ENCODE results near the gene PEPD.

DNA sequence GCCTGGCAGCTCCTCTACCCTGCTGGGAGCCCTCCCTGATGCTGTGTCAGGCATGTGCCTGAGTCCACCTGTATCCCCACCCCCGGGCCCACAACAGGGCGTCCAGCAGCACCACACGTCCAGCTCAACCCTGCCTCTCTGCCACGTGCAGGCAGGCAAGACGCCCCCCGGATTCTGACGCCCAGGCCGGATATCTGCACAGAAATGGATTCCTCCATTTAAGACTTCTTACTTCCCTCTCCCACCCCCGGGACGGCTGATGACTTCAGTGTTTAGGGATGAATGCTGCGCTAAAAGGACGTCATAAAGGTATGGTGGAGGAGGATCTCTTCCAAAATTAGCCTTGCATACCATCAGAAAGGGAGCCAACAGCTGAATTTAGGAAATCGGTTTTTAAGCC is 10.2 kb downstream of the PEPD start:
- TF ChIP-seq, protein P1, sequence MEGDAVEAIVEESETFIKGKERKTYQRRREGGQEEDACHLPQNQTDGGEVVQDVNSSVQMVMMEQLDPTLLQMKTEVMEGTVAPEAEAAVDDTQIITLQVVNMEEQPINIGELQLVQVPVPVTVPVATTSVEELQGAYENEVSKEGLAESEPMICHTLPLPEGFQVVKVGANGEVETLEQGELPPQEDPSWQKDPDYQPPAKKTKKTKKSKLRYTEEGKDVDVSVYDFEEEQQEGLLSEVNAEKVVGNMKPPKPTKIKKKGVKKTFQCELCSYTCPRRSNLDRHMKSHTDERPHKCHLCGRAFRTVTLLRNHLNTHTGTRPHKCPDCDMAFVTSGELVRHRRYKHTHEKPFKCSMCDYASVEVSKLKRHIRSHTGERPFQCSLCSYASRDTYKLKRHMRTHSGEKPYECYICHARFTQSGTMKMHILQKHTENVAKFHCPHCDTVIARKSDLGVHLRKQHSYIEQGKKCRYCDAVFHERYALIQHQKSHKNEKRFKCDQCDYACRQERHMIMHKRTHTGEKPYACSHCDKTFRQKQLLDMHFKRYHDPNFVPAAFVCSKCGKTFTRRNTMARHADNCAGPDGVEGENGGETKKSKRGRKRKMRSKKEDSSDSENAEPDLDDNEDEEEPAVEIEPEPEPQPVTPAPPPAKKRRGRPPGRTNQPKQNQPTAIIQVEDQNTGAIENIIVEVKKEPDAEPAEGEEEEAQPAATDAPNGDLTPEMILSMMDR (IDR thresholded peaks at IDR 0.05), result no peak
- TF ChIP-seq FOXJ3 (CRISPR knock-in tag; IDR thresholded peaks at IDR 0.05; ENCODE audit: borderline replicate concordance) (no peak), NFE2L1 (CRISPR knock-in tag; IDR thresholded peaks at IDR 0.05) (no peak), SMAD3 (CRISPR knock-in tag; IDR thresholded peaks at IDR 0.05; ENCODE audit: borderline replicate concordance) (no peak), ZNF423 (CRISPR knock-in tag; IDR thresholded peaks at IDR 0.05) (no peak), CREB1 (CRISPR knock-in tag; IDR thresholded peaks at IDR 0.05) (no peak)
- TF ChIP-seq, protein P2, sequence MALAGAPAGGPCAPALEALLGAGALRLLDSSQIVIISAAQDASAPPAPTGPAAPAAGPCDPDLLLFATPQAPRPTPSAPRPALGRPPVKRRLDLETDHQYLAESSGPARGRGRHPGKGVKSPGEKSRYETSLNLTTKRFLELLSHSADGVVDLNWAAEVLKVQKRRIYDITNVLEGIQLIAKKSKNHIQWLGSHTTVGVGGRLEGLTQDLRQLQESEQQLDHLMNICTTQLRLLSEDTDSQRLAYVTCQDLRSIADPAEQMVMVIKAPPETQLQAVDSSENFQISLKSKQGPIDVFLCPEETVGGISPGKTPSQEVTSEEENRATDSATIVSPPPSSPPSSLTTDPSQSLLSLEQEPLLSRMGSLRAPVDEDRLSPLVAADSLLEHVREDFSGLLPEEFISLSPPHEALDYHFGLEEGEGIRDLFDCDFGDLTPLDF (CRISPR knock-in tag; IDR thresholded peaks at IDR 0.05), result no peak

All from WTC11 (cell line).